GM19328 (cell line): ENCODE data around the gene TMPRSS9.

ENCODE experiments used
- ATAC-seq: cut with Tn5 transposase; IDR thresholded peaks from one replicate; pipeline ENCODE4 v1.9.1; 2021; ENCODE audit warnings: mild to moderate bottlenecking, moderate library complexity; ENCODE audit not compliant: unreplicated experiment

The TMPRSS9 gene

GRCh38 chr19:2359992-2360685 lies at the start of gene TMPRSS9:
Gene TMPRSS9, plus strand, starts transcription at chr19:2360265. Its CDS starts 29,521 bp downstream, at chr19:2389786.
- ATAC-seq: no peak

- ATAC-seq: no peak
These were observed 49.0 kb upstream of the TMPRSS9 start for GRCh38 chr19:2311093-2311492.

GRCh38 chr19:2312820-2313501 lies 47.1 kb upstream of the TMPRSS9 start:
- ATAC-seq: no peak

- ATAC-seq: no peak
These were observed 44.8 kb upstream of the TMPRSS9 start for GRCh38 chr19:2315121-2315817.

- no peak for ATAC-seq
These were observed 44.2 kb upstream of the TMPRSS9 start for GRCh38 chr19:2315818-2316353.

GRCh38 chr19:2317300-2317699 lies 42.8 kb upstream of the TMPRSS9 start:
- no peak for ATAC-seq

- ATAC-seq: no peak
These were observed 42.3 kb upstream of the TMPRSS9 start for GRCh38 chr19:2317756-2318155.

- ATAC-seq: no peak
These were observed 41.1 kb upstream of the TMPRSS9 start for GRCh38 chr19:2318923-2319322.

GRCh38 chr19:2319551-2319950 lies 40.5 kb upstream of the TMPRSS9 start:
- no peak for ATAC-seq

- no peak for ATAC-seq
These were observed 40.0 kb upstream of the TMPRSS9 start for GRCh38 chr19:2320049-2320448.

- no peak for ATAC-seq
These were observed 39.1 kb upstream of the TMPRSS9 start for GRCh38 chr19:2320939-2321338.

- no peak for ATAC-seq
These were observed 38.3 kb upstream of the TMPRSS9 start for GRCh38 chr19:2321565-2322283.

- no peak for ATAC-seq
These were observed 36.4 kb upstream of the TMPRSS9 start for GRCh38 chr19:2323707-2324106.

GRCh38 chr19:2324220-2324948 lies 35.7 kb upstream of the TMPRSS9 start:
- no peak for ATAC-seq

GRCh38 chr19:2325281-2326046 lies 34.6 kb upstream of the TMPRSS9 start:
- no peak for ATAC-seq

GRCh38 chr19:2326699-2327360 lies 33.2 kb upstream of the TMPRSS9 start:
- ATAC-seq: no peak

- no peak for ATAC-seq
These were observed 32.2 kb upstream of the TMPRSS9 start for GRCh38 chr19:2327773-2328400.

GRCh38 chr19:2328401-2329148 lies 31.5 kb upstream of the TMPRSS9 start, which contains the start of the genes LSM7 and SPPL2B:
Gene LSM7, minus strand, starts transcription at chr19:2328586. Its CDS starts 20 bp downstream, at chr19:2328566.
Gene SPPL2B, plus strand, starts transcription at chr19:2328684. Its CDS starts 26 bp downstream, at chr19:2328710.
- ATAC-seq: peak; percentile 61
